GM18870 (cell line): ENCODE results near the gene DUS1L.

Experiments
- ATAC-seq: cut with Tn5 transposase; IDR thresholded peaks from one replicate; pipeline ENCODE4 v1.9.1; 2021; ENCODE audit warnings: moderate library complexity; ENCODE audit not compliant: unreplicated experiment

The DUS1L gene

DNA sequence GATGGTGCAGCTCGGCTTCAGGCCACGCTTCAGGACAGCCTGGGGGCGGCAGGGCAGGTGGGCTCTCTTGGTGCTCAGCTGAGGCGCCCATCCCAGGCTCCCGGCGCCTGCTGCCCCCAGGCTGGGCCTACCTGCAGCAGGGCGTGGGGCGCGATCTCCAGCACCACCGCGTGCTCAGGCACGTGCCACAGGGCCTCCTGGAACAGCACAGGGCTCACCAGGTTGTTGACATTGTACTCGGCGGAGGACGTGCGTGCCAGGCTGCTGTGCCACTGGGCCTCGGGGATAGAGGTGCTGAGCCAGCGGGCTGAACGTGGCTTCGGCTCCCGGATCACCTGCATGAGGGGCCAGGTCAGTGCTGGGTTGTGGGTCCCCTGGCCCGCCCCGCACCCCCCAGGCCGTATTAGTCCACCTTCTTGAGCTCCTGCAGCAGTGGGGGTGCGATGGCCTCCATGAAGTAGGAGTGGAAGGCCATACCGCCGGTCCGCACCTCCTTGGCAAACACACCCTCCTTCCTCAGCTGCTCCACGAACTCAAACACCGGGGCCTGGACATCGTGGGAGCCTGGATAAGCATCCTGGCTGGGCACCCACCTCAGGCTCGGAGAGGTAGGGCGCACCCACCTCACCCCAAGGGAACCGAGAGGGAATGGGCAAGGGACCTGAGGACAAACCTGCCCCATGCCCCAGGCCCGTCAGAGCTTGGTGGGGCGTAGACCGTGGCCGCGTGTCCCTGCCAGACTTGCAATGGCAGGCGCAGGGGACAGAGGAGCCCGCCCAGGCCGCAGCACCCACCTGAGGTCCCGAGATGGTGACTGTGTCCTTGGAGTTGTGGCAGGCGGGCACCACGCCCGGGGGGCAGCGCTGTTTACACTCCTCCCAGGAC, 23.5 kb upstream of the DUS1L start:
- no peak for ATAC-seq

DNA sequence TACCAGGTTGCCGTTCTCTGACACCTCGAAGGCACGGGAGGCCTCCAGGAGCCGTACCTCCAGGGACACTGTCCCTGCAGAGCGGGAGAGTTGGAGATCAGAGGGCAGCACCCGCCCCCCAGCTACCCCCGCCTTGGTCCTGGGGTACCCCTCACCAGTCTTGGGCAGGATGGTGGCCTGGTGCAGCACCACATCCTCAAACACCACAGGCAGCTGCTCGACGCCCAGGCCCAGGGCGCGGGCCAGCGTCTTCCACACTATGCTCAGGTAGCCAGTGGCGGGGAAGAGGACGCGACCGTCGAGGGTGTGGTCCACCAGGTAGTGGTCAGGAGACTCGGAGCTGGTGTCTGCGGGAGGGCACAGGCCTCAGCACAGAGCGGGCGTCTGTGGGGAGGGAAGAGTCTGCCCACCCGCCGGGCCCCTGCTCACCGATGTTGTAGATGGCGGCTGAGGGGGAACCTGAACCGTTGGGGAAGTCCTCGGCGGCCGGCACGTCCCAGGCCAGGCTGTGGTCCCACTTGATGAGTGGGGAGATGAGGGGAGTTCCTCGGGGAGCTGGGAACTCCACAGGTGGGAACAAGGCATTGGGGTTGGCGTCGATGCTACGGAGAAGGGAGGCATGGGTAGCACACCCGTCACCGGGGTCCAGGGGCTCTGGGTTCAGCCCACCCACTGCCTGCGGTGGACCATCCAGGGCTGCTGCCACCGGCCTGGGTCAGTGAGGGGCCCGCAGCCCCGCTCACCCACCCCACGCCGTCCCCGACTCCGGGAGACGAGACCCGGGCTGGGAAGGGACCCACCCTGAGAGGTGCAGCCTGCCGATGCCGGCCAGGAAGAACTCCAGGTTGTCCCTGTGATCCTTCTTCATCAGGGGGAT, 22.6 kb upstream of the DUS1L start:
- ATAC-seq: no peak

DNA sequence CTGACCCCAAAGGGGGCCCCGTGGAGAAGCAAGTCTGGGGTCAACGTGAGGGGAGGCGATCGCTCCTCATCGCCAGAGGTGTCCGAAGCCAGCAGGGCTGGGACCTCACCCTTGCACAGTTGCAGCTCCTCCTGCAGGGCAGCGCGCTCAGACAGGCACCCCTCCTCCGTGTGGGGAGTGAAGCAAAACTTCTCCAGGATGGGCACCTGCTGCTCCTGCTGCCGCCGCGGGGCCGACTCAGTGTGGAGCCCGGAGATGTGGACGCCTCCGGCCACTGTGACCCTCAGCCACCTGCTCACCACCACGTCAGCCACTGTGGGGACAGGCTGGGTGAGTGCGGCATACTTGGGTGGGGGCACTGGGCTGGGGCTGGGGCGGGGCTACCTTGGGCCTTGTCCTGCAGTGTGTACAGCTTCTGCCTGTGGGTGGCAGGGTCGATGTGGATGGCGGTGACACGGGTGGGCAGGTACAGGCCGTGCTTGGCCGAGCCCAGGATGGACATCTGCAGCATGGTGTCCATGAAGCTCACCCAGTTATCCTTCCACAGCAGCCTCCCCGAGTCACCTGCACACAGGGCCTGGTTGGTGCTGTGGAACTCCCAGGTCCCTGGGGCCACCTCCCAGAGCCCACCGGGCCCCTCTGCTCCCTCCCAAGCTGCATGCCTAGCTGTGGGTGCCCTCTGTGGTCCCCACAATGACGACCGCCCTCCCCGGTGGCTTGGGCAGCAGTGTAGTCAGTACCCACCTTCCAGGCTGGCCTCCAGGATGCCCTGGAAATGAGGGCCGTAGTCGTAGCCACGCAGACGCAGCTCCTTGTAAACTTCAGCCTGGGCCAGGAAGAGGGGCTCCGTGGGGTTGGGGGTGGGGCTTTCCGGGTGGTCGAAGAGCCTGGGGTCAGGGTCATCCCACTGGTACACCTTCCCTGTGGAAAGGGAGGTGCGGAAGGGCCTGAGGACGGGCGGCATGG, 21.6 kb upstream of the DUS1L start:
- no peak for ATAC-seq

DNA sequence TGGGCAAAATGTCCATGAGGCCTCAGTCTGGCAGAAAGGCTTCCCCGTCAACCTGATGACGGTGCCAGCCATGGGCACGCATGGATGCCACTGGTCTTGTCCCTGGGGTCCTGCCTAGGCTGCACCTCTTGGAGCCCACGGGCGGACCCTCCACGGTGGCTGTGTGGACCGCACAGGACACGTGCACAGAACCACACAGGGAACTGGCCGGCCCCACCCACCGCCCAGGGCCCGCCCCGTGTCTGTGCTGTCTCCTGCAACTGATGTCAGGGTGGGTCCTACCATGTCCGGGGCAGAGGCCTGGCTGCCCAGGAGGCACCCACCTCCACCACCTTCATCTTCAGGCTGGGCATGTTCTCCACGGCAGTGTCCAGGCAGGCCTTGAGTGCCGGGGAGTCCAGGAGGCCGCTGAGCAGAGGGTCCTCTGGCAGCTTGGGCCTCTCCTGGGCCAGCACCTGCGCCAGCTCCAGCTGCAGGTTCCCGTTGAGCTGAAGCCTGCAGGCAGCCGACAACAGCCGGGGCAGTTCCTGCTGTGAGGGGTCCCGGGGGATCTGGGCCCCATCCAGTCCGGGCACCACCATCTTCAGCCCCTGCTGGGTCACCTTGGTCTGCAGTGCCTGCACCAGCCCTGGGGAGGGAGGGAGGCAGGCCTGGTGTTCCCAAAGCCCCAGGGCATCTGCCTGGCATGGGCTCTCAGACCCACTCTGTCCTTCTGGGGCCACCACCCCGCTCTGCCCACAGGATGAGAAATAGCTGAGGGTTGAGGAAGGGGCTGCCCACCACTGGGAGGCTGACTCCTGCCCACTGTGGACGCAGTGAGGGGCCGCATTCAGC, 20.5 kb upstream of the DUS1L start:
- ATAC-seq: no peak

DNA sequence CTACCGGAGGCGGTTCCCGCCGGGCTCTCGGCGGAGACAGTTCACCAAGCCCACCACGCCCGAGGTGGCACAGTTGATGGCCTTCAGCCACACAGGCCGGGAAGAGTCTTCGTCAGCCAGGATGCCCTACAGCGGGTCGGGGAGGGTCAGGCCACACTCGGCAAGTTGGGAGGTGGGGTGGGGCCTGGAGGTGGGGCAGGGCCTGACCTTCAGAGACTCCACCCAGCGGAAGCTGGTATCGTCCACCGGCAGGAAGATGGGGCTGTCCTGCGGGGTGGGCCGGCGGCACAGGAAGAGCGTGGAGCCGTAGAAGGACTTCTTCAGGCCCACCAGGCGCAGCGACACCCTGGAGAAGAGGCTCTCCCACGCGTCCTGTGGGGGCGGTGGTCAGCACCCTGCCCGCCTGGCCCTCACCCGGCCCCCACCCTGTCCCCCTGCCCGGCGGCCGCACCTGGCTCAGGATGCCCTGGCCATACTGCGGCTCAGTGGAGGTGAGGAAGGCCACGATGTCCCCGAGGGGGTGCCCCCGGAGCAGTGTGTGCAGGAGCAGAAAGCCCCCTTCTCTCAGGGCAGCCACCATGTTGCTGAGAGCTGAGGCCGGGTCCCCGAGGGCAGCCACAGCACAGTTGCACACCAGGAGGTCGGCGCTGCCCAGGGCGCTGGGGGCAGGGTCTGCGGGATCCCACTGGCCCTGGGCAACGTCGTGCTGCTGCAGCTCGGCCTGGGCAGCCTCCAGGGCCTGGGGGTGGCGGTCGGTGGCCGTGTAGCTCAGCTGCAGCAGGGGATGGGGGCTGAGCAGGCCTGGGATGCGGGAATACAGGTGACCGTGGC, 19.6 kb upstream of the DUS1L start:
- ATAC-seq: no peak

DNA sequence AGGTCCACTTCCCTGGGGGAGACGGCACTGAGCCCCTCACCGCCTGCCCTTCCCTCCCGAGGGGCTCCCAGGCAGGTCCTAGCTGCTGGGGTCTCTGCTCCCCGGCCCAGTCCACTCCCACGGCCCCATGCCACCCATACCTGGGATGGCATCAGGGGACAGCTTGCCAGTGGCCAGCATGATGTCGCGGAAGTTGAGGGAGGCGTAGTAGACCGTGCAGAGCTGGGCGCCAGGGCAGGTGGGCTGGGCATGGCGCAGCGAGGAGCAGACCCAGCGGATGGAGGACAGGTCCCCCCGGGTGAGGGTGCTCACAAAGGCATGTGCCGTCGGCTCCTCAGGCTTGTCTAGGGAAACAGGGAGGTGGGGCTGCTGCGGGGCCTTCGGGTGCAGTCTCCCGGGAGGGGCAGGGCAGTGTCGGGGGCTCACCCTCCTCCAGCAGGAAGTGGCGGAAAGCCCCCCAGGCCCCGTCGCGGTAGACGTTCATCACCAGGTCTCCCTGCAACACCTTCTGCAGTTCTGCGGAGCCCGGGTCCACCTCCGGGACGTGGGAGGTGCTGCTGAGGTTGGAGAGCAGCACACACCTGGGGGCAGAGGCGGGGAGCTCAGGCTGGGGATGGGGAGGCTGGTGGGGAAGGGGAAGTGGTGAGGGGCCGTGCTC, 18.9 kb upstream of the DUS1L start:
- ATAC-seq: no peak

DNA sequence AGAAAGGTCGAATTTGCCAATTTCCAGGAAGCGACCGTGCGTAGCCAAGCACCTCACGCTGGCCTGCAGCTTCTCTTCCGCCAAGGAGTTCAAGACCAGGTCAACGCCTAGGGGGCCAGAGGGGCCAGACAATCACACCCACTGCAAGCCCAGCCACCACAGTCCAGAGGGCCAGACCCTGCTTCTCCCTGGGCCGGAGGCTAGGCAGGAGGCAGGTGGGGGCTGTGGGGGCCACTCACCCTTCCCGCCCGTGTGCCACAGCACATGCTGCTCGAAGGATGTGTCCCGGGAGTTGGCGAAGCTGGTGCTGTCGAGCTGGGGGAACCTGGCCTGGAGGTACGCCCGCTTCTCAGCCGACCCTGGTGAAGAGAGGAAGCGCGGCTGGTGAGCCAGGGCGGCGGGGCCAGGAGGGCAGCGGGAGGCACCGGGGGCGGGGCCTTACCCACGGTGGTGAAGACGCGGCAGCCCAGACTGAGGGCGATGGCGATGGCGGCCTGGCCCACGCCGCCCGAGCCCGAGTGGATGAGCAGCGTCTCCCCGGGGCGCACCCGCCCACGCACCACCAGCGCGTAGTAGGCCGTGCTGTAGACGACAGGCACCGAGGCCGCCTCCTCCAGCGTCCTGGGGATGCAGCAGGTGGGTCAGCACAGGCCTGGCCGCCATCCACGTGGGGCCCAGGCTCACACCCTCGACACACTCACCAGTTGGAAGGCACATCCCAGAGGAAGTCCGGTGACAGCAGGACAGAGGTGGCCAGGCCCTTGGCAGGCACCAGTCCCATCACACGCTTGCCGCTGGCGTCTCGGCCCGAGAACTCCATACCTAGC, 18.1 kb upstream of the DUS1L start:
- ATAC-seq: no peak

DNA sequence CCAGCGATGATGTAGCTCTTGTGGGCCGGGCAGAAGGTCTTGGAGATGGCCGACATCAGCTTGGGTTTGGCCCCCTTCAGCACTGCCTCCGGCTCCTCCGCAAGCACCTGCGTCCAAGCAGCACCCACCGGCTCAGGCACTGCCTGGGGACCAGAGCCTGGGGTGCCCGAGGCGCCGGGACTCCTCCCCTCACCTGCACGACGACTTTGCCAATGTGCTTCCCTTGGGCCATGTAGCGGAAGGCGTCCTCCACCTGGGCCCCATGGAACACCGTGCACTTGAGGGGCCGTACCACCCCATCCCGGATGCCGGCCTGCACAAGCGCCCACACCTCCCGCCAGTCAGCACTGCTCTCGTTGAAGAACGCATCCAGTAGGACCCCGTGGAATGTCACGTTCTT, 17.4 kb upstream of the DUS1L start:
- no peak for ATAC-seq

DNA sequence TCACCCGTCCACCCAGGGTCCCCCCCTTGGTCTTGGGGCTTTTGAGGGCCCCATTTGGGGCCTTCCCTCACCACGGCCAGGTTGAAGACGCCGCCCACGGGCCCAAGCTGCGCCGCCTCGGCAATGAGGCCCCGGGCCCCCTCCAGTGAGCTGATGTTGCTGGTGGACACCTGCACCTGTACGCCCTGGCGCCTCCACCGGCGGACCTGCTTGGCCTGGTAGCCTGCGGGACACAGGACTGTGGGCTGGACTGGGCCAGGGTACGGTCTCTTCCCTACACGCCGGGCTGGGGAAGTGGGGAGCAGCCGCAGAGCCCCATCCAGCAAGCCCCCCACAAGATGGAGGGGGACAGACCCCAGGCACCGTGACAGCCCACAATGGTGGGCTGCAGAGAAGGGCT, 16.9 kb upstream of the DUS1L start:
- no peak for ATAC-seq

DNA sequence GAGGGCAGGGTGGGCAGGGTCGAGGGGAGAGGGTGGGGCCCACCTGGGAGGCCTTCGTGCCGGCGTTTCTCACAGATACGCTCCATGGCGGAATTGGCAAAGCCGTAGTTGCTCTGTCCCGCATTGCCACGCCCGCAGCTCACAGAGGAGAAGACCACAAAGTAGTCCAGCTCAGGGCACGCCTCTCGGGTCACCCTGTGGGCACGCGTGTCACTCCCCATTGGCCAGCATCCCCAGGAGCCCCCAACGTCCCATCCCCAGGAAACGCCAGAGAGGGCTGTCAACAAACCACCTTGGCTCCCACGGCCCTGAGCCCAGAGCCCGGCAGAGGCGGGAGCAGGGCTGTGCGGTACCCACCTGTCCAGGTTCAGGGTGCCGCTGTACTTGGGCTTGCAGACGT, 16.4 kb upstream of the DUS1L start:
- ATAC-seq: no peak

DNA sequence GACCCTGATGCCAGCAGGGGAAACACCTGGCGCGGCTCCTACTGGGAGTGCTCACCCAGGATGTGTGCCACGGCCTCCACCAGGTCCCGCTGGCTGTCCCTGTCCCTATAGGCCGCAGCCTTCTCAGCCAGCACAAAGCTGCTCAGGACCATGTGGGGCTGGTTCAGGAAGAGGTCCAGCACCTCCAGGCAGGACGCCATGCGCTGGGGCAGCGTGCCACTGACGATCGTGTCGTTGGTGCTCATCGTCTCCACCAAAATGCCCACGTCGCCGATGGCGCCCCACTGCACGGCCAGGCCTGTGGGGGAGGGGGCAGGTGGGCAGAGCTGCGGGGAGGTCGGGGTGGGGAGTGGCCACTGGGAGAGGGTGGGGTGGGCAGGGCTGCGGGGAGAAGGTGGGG, 15.9 kb upstream of the DUS1L start:
- ATAC-seq: no peak

DNA sequence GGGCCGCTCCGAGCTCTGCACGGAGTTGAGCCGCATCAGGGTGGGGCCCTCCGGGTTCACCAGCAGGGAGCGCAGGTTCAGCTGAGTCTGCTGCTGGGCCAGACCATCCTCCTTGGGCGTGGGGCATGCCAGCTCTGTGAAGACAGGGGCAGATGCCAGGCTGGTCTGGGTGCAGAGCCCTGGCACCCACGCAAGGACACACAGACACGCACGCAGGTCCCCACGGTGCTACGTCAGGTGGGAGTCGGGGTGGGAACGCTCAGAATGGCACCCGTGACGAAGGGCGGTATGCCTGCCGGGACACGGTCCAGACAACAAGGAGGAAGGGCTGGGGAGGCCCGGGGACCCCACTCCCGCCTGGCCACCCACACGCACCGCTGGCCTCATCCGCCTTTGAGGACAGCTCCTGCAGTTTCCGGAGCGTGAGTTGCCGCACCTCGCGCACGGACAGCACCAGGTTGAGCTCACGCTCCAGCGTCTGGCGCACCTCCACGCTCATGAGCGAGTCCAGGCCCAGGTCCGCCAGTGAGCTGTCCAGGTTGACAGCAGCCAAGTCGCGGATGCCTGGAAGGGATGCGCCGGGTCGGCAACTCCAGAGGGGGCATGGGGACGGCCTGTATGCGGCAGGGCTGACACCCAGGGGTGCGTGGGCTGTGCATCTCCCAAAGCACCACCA, 15.3 kb upstream of the DUS1L start:
- no peak for ATAC-seq

DNA sequence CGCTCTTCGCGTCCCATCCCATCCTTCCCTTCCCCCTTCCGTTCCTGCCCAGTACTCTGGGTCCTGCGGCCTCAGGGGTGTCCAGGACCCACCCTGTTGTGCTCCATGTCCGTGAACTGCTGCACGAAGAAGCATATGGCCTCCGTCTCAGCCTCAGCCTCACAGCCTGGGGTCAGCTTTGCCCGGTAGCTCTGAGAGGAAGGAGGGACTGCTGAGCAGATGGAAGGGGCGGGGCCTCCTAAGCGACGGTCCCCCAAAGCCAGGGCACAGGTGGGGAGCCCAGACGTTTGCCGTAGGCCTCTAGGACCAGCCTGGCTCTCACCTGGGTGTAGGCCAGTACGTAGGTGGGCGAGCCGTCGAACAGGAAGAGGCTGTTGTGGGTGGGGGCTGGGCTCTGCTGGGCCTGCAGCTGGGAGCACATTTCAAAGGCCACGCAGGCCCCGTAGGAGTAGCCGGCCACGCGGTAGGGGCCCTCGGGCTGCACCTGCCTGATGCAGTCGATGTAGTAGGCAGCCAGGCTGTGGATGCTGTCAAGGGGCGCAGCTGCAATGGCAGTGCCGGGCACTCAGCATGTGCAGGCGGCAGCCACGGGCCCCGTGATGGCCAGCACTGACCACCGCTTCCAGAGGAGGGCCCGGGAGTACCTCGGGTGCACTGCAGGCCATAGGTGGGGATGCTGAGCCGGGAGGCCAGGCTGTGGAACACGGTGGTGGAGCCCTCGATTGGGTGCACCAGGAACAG, 14.6 kb upstream of the DUS1L start:
- no peak for ATAC-seq

DNA sequence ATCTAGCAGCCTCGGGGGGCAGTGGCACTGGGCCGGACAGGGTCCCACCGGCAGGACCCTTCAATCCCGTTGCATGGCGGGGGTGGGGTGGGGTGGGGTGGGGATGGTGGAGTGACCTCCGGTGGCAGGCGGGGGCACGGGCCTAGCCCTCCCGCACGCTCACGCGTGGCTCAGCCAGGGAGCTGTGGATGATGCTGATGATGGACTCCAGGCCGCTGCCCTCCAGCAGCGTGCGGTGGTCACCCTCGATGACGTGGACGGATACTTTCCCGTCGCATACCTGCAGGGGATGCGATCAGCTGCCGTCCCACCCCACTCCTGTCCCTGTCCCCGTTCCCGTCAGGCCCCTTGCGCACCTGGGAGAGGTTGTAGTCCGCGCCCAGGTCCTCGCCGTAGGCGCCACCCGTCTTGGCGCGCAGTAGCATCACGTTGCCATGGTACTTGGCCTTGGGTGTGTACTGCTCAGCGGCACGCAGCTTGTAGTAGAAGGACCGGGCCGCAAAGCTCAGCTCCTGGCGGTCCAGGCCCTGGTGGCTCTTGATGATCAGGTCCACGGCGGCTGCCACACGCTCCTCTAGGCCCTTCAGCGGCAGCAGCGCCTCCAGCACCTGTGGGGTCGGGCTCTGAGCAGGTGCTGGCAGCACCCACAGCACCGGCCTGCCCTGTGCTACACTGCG, 13.5 kb upstream of the DUS1L start:
- no peak for ATAC-seq

DNA sequence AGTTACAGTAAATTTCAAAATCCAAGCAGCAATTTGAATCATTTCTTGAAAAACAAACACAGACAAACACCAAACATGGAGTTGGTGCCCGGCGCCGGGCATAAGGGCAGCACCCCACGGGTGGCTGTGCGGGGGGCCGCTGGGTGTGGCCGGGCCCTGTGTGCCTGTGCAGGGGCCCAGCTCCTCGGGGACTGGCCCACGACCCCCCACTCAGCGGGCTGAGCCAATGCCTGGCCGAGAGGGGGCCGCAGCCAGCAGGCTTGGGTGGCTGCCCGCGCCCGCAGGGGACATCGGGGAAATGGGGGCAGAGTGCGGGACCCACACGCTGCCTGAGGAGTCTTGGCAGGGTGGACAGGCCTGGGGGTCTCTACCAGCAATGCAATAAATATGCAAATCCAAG, 12.8 kb upstream of the DUS1L start:
- no peak for ATAC-seq
